Activated CD8-positive, alpha-beta memory T cell treated with anti-CD3 and anti-CD28 coated beads, Interleukin-2, amount 50 U/mL, for 1 hour (primary cell): ENCODE measurements around the gene AQP12A.
"Not testable (repeated sequence)": the region's sequence is repeated elsewhere in the genome, so short reads cannot be mapped to it uniquely, and the experiment has no call there.

Experiments used
- DNase-seq: peaks from one replicate; pipeline ENCODE4 v3.0.0-alpha.2; 2020; ENCODE audit errors: extremely low read depth

The AQP12A gene

GRCh38 chr2:240662681-240663080 lies 29.0 kb upstream of the AQP12A start:
- DNase-seq = no peak

- DNase-seq = no peak
These were observed 28.0 kb upstream of the AQP12A start for GRCh38 chr2:240663546-240664190.

DNA sequence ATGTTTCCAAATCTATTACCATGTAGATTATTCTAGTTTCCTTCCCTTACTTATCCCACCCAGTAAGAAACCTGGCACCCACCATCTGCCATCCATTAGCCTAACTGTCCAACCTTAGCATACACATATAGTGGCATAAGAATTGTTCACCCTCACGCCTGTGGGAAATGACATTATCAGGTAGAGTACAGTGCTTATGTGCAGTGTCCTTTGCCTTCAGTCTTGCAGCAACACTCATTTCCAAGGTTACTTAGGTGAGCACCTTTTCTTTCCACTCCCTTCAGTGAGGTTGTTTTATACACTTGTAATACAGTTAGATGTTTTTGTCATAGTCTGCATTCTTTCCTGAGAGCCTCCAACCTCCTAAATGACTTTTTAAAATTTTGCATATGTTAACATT lies 27.0 kb upstream of the AQP12A start:
- no peak for DNase-seq

DNA sequence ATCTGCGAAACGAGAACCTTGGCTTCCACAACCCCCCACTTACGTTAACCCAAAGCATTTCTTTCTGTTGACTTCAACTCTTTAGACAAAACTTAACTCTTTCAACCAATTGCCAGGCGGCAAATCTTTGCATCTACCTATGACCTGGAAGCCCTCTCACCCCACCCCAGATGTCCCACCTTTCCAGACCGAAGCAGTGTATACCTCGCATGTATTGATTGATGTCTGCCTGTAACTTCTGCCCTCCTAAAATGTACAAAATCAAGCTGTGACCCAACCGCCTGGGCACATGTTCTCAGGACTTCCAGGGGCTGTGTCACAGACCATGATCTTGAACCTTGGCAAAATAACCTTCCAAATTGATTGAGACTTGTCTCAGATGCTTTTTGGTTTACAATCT lies 21.3 kb upstream of the AQP12A start:
- no peak for DNase-seq

- no peak for DNase-seq
These were observed 20.7 kb upstream of the AQP12A start for GRCh38 chr2:240670950-240671349.

- no peak for DNase-seq
These were observed 19.5 kb upstream of the AQP12A start for GRCh38 chr2:240672076-240672700.

GRCh38 chr2:240672701-240673190 lies 18.9 kb upstream of the AQP12A start:
- DNase-seq = no peak

DNA sequence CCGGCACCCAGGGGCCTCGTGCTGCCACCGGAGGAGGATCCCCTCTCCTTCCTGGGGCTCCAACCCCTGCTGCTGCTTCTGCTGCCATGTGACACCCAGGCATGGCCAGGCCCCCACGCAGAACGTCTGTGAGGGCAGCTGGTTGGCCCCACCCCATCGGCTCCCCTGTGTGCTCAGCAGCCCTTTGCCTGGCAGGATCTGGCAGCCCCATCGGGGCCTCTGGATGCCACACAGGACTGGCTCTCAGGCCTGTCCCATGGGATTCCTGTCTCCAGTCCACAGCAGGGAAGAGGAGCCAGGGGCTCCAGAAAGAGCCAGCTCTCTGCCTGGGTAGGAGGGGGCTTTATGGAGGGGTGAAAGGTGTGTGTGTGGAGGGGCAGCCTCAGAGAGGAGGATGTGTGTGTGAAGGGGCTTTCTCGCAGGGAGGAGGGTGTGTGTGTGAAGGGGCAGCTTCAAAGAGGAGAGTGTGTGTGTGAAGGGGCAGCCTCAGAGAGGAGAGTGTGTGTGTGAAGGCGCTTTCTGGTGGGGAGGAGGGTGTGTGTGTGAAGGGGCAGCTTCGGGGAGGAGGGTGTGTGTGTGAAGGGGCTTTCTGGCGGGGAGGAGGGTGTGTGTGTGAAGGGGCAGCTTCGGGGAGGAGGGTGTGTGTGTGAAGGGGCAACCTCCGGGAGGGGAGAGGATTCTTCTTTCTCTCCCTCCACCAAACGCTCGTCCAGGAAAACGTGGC lies 17.0 kb upstream of the AQP12A start:
- DNase-seq = not testable (repeated sequence)

DNA sequence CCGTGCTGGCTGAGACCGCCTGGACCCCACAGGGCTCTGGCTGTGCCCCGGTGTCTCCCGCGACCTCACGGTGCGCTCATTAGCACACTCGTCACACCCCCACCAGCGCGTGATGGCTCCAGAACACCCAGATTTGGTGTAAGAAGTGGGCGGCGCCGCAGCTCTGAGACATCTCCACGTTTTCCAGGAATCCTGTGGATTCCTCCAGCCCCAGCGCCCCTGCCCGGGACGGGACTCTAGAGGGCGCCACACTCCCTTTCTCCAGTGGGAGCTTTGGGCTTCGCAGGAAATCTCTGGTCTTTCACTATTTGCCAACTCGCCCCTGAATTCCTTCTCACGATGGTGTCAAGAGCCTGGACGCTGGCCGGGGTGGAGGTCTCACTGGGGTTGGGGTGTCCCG lies 16.3 kb upstream of the AQP12A start:
- DNase-seq = not testable (repeated sequence)

DNA sequence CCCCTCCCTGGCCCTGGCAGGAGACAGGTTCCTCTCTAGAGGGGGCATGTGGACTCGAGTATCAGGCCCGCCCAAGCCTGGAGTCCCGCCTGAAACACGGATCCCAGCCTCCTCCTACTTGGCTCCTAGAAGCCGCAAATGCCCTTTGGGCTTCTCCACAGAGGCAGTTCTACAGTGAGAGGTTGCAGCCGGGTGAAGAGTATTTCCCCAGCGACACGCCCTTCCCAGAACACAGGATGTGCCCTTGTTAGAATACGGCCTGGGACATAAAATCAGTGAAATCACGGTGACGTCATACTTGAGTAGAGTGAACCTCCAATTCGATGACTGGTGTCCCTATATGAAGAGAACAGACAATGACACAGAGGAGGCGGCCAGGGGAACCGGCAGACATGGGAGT lies 13.6 kb upstream of the AQP12A start:
- not testable (repeated sequence) for DNase-seq

DNA sequence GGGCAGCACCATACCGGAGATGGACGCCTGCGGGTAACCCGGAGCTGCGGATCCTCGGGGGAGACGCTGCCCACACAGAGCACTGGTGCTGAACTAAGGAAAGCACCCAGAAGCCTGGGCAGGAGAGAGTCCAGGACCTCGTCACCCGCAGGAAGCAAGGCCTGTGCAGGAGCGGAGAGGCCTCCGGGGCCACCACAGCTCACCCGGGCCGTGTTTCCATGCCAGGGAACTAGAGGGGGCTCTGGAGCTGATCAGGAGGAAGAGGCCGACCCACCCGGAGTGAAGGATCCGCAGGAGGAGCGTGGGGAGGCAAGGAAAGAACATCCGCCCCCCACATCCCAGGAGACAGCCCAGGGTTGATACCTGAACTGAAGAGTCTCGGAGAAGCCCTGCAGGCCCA lies 12.8 kb upstream of the AQP12A start:
- not testable (repeated sequence) for DNase-seq

DNA sequence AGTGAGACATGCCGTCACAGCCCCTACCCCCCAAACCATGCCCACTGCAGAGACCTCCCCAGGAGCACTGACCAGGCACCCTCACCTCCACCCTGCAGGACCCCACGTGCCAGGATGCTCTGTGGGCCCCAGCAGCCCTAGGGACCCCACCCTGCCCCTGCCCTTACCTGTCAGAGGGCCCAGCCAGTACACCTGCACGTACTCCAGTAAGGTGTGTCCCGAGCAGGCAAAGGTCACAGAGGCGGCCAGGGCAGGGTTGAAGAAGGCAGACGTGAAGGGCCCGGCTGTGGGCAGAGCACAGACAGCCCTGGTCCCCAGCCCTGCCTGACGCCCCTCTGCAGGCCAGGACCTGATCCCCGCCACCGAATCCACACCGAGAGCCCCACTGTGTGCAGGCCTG lies 11.5 kb upstream of the AQP12A start:
- DNase-seq = not testable (repeated sequence)

GRCh38 chr2:240682431-240683224 lies 9.0 kb upstream of the AQP12A start, which contains the start of gene AQP12B:
Gene AQP12B, minus strand, starts transcription at chr2:240682885. Its CDS starts 48 bp downstream, at chr2:240682837.
- DNase-seq = not testable (repeated sequence)

GRCh38 chr2:240683329-240683979 lies 8.2 kb upstream of the AQP12A start:
- DNase-seq = not testable (repeated sequence)

GRCh38 chr2:240683980-240684728 lies 7.5 kb upstream of the AQP12A start:
- DNase-seq = not testable (repeated sequence)

- no peak for DNase-seq
These were observed 5.8 kb upstream of the AQP12A start for GRCh38 chr2:240685771-240686371.

GRCh38 chr2:240686460-240686859 lies 5.2 kb upstream of the AQP12A start:
- no peak for DNase-seq

DNA sequence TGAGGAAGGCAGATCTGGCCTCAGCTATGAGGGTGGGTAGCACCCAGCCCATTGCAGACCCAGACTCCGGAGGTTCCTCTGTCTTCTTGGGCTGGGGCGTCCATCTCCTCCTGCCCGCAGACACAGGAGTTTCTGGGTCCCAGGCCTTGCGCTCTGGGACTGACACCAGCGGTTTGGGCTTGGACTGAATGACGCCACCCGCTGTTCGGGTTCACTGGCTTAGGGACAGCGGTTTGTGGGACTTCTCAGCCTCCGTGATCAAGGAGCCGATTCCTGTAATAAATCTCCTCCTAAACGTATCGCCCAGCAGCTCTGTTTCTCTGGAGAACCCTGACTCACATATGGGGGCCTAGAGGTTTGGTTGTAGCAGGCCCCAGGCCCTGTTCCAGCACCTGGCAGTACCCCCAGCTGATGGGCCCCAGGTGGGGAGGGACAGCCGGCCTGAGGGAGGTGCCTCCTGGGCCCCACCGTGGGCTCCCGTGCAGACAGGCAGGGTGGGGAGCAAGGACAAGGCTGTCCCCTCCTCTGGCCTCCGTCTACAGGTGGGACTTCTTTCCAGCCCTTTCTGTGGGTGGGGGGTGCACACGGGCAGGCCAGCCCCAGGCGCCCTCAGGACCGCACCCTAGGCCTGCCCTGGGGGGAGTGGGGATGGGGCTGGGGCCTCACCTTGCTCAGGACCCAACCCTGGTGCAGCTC lies 4.5 kb upstream of the AQP12A start:
- DNase-seq = no peak

DNA sequence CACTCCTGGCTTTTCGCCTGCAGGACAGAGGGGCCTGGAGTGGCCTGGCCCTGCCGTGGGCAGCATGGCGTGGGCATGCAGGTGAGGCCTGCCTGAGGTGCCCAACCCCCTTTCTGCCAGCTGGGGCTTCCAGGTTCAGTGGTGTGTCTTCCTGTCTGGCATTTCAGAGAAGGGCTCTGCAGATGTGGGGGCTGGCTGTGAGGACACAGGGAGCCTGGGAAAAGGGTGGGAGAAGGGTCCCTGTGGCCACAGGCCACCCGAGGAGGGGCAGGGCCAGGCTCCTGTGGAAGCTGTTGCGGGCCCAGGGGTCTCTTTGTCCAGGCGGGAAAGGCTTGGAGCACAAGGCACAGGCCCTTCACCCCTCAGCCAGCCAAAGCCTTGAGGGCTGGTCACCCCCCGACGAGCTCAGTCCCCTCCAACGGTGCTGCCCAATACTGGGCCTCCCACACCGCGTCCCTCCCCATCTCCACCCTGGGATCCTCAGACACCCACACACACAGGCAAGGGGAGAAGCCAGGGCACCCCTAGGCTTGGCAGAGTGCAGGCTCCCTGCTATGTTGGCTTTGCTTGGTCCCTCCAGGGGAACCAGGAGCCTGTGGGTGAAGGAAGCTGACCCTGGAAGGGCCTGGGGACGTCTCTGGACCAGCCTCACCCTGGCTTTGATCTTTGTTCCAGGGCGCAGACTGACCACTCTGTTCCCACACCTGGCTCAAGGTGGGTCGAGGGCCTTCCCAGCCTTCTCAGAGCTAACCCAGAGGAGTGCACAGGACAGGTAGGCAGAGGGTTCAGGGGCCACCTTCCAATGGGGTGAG lies 3.7 kb upstream of the AQP12A start:
- no peak for DNase-seq
